Smooth muscle cell (in vitro differentiated cells): ENCODE data around the gene ANKRD7. TPM values are rescaled to one million over a fixed set of nuclear protein-coding genes. Genes with fewer than 3 reads are reported as not detected.

Experiments used
- DNase-seq: peaks from one replicate; lab custom pipeline; 2025; ENCODE audit not compliant: unreplicated experiment; lab: John Stamatoyannopoulos, UW
- H2AFZ ChIP-seq: fragments of 200-600 bp; sonication (generic); 2 replicates; pipeline ENCODE4 v1.6.0; 2016; ENCODE audit warnings: antibody characterized with exemption, low read depth, mild to moderate bottlenecking
- H3F3A ChIP-seq: fragments of 200-600 bp; sonication (generic); 2 replicates; pipeline ENCODE4 v1.6.0; 2017; ENCODE audit warnings: antibody characterized with exemption, low read depth
- H3K27ac ChIP-seq: fragments of 200-600 bp; sonication (generic); 2 replicates; pipeline ENCODE4 v1.5.1; 2016; ENCODE audit warnings: low read depth, mild to moderate bottlenecking
- H3K27me3 ChIP-seq: fragments of 200-600 bp; sonication (generic); 2 replicates; pipeline ENCODE4 v1.6.1; 2016; ENCODE audit warnings: low read depth, mild to moderate bottlenecking
- H3K36me3 ChIP-seq: fragments of 200-600 bp; sonication (generic); 2 replicates; pipeline ENCODE4 v1.5.1; 2016; ENCODE audit warnings: low read depth
- H3K4me1 ChIP-seq: fragments of 200-600 bp; sonication (generic); 2 replicates; pipeline ENCODE4 v1.5.1; 2016; ENCODE audit warnings: low read depth
- H3K4me2 ChIP-seq: fragments of 200-600 bp; sonication (generic); 2 replicates; pipeline ENCODE4 v1.6.0; 2016; ENCODE audit warnings: mild to moderate bottlenecking
- H3K4me3 ChIP-seq: fragments of 200-600 bp; sonication (generic); 2 replicates; pipeline ENCODE4 v1.5.1; 2016; ENCODE audit warnings: mild to moderate bottlenecking
- H3K79me2 ChIP-seq: fragments of 200-600 bp; sonication (generic); 2 replicates; pipeline ENCODE4 v1.6.0; 2016; ENCODE audit warnings: low read depth, mild to moderate bottlenecking
- H3K9ac ChIP-seq: fragments of 200-600 bp; sonication (generic); 2 replicates; pipeline ENCODE4 v1.6.0; 2016; ENCODE audit warnings: low read depth
- H3K9me3 ChIP-seq: fragments of 200-600 bp; sonication (generic); replicated peaks from 2 replicates; pipeline ENCODE4 v1.5.1; 2016; ENCODE audit warnings: low read depth
- H4K20me1 ChIP-seq: fragments of 200-600 bp; sonication (generic); 2 replicates; pipeline ENCODE4 v1.6.0; 2016; ENCODE audit warnings: low read depth
- CTCF ChIP-seq: fragments of 200-600 bp; sonication (generic); IDR thresholded peaks from 2 replicates; pipeline ENCODE4 v1.5.1; 2017; ENCODE audit warnings: borderline replicate concordance, mild to moderate bottlenecking, antibody characterized with exemption; ENCODE audit not compliant: insufficient read depth, poor library complexity, severe bottlenecking
- WGBS: methylation state at CpG from one replicate; pipeline ENCODE4 v1.1.7; 2016; ENCODE audit warnings: low lambda C conversion rate; 5-methylcytosine and 5-hydroxymethylcytosine counted together
- polyA plus RNA-seq: library from polyadenylated mRNA; unstranded; fragments of >200 nt; fragmentation: Nextera tagmentation; extraction: Ambion mirVana; gene quantifications from 2 replicates; pipeline ENCODE4 v1.2.1, GENCODE V29; 2016
- total RNA-seq: library from RNA; depleted of rRNA; stranded (reverse); fragments of >200 nt; gene quantifications from 2 replicates; pipeline ENCODE4 v1.2.3, GENCODE V29; 2014

Gene ANKRD7
- total and polyA plus RNA-seq, 2 experiments from 2014 or later: 0.34 TPM; not detected in 1

GRCh38 chr7:118285358-118285757 is 60.9 kb downstream of the ANKRD7 start:
- H3K27me3 ChIP-seq: no peaks in the 10 kb centered on the region

GRCh38 chr7:118286131-118286530 is 61.6 kb downstream of the ANKRD7 start:
- H3K36me3 ChIP-seq: no peaks in the 10 kb centered on the region
- no peaks in the 10 kb centered on the region for H3F3A ChIP-seq
- no peaks in the 10 kb centered on the region for H4K20me1 ChIP-seq
- H3K27me3 ChIP-seq: no peaks in the 10 kb centered on the region
- H3K79me2 ChIP-seq: no peaks in the 10 kb centered on the region
- no peak for DNase-seq
- no peak overlapping the region for H3K9ac ChIP-seq
- H2AFZ ChIP-seq: no peak overlapping the region
- no peak overlapping the region for H3K4me3 ChIP-seq
- H3K27ac ChIP-seq: no peak overlapping the region
- H3K9me3 ChIP-seq: no peaks in the 10 kb centered on the region
- no peak for TF ChIP-seq CTCF
- no peaks in the 10 kb centered on the region for H3K4me1 ChIP-seq
- WGBS: 85% methylated on average over 2 of the region's 2 CpGs
- no peak overlapping the region for H3K4me2 ChIP-seq

More at GRCh38 chr7:118285358-118285757, 60.9 kb downstream of the ANKRD7 start:
- H2AFZ ChIP-seq: no peak overlapping the region
- no peak overlapping the region for H3K27ac ChIP-seq
- H3K4me1 ChIP-seq: no peaks in the 10 kb centered on the region
- no peak for DNase-seq
- no peak overlapping the region for H3K4me2 ChIP-seq
- no peaks in the 10 kb centered on the region for H3K79me2 ChIP-seq
- no peaks in the 10 kb centered on the region for H3K36me3 ChIP-seq
- TF ChIP-seq CTCF: no peak
- H3K9ac ChIP-seq: no peak overlapping the region
- no peak overlapping the region for H3K4me3 ChIP-seq
- H3F3A ChIP-seq: no peaks in the 10 kb centered on the region
- no peaks in the 10 kb centered on the region for H4K20me1 ChIP-seq
- no peaks in the 10 kb centered on the region for H3K9me3 ChIP-seq

- H3K4me1 ChIP-seq: no peaks in the 10 kb centered on the region
- H3K27me3 ChIP-seq: no peaks in the 10 kb centered on the region
- H3K4me2 ChIP-seq: peak overlapping the region; percentile 27
- H3K79me2 ChIP-seq: no peaks in the 10 kb centered on the region
- no peaks in the 10 kb centered on the region for H3F3A ChIP-seq
- TF ChIP-seq CTCF: no peak
- H3K9me3 ChIP-seq: no peaks in the 10 kb centered on the region
- H3K36me3 ChIP-seq: no peaks in the 10 kb centered on the region
- no peak overlapping the region for H3K27ac ChIP-seq
- no peak overlapping the region for H3K4me3 ChIP-seq
- no peaks in the 10 kb centered on the region for H4K20me1 ChIP-seq
- H3K9ac ChIP-seq: no peak overlapping the region
- no peak overlapping the region for H2AFZ ChIP-seq
- DNase-seq: no peak
These were observed 63.6 kb downstream of the ANKRD7 start for GRCh38 chr7:118288098-118288497.

GRCh38 chr7:118289476-118289875 is 65.0 kb downstream of the ANKRD7 start:
- TF ChIP-seq CTCF: no peak
- no peak for DNase-seq
- Histone ChIP-seq H3F3A (no peaks in the 10 kb centered on the region), H3K9me3 (no peaks in the 10 kb centered on the region), H3K79me2 (no peaks in the 10 kb centered on the region), H3K4me3 (no peak overlapping the region), H3K4me2 (no peak overlapping the region), H3K9ac (no peak overlapping the region), H3K27ac (no peak overlapping the region), H3K27me3 (no peaks in the 10 kb centered on the region), H2AFZ (no peak overlapping the region), H3K4me1 (no peaks in the 10 kb centered on the region), H4K20me1 (no peaks in the 10 kb centered on the region), H3K36me3 (no peaks in the 10 kb centered on the region)

Other genes with a start within 250 kb of the ANKRD7 start
- gene LSM8, start 40.5 kb upstream of the ANKRD7 start, total RNA-seq: 38.2 and 42.8 TPM in 2 replicates
- gene LSM8, start 40.5 kb upstream of the ANKRD7 start, polyA plus RNA-seq: 36.8 and 41.6 TPM in 2 replicates